ENCODE data around the gene MEGF8.

The MEGF8 gene

DNA sequence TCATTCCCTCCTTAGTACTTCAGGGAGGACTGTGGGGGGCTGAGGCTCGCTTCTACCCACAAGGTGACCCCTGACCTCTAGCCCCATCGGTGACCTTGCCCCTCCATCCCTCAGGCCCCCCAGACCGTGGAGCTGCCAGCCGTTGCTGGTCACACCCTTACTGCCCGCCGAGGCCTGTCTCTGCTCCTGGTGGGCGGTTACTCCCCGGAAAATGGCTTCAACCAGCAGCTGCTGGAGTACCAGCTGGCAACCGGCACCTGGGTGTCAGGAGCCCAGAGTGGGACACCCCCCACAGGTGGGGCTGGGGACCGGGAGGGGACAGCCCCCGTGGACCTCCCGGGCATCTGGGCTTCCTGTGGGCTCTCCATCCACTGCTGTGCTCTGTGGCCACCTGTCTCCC, 31.9 kb downstream of the MEGF8 start:
- no peak for DNase-seq

DNA sequence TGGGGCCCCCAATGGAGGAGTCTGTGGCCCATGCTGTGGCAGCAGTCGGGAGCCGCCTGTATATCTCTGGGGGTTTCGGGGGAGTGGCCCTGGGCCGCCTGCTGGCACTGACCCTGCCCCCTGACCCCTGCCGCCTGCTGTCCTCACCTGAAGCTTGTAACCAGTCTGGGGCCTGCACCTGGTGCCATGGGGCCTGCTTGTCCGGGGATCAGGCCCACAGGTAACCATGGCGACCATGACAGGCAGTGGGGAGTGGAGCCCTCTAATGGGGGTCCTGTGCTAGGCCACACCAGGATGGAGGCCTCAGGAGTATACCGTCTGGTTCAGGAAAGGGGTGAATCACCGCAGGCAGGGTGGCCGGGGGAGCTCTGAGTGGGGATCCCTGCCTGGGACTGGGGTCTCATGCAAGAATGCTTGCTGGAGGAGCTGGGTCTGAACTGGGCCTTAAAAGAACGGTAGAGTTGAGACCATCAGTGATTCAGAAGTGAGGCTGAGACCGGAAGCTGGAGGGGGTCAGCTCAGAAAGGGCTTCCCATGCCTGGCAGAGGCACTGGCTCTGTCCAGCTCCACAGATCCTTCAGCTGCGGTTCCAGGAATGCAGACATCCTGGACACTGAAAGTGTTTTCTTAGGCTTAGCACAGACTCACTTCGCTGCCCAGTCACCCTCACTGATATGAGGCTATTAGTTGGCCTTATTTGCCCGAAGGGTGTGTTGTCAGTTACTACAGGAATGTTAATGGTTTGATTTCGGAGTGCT, 35.5 kb downstream of the MEGF8 start:
- no peak for DNase-seq

DNA sequence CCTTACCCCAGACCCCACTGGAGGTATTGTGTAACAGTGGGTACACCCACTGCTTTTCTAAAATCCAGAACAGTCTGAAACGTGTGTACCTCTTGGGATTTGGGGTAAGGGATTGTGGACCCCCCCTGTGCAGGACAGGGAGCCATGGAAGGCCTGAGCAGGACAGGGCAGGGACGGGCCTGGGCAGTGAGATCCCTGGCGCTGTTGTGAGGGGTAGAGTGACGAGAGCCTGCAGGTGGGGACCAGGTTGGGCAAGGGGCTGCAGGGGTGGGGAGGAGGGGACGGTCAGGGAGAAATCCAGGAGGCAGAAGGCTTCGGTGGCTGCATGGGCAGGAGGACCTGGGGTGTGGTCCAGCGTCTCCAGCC, 36.1 kb downstream of the MEGF8 start:
- DNase-seq: no peak

DNA sequence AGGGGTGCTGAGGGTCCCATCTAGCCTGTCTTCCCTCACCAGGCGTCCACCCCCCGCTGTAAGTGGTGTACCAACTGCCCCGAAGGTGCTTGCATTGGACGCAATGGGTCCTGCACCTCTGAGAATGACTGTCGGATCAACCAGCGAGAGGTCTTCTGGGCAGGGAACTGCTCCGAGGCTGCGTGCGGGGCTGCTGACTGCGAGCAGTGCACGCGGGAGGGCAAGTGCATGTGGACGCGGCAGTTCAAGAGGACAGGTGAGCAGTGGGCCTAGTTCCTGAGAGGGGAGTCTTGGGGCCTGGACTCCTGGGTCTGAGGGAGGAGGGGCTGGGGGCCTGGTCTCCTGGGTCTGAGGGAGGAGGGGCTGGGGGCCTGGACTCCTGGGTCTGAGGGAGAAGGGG, 36.9 kb downstream of the MEGF8 start:
- no peak for DNase-seq

DNA sequence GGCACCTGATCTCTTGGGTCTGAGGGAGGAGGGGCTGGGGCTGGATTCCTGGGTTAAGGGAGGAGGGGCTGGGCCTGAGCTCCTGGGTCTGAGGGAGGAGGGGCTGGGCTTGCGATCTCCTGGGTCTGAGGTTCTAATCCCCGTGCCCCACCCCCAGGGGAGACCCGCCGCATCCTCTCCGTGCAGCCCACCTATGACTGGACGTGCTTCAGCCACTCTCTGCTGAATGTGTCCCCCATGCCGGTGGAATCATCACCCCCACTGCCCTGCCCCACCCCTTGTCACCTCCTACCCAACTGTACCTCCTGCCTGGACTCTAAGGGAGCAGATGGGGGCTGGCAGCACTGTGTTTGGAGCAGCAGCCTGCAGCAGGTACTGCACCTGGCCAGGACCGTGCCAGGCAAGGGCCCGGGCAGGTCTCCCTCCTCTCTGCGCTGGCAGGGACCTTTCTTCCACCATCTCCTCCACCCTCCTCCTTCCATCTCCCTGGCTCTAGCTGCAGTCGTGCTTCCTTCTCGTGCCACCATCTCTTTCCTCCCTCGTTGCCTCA, 37.5 kb downstream of the MEGF8 start:
- DNase-seq: no peak

DNA sequence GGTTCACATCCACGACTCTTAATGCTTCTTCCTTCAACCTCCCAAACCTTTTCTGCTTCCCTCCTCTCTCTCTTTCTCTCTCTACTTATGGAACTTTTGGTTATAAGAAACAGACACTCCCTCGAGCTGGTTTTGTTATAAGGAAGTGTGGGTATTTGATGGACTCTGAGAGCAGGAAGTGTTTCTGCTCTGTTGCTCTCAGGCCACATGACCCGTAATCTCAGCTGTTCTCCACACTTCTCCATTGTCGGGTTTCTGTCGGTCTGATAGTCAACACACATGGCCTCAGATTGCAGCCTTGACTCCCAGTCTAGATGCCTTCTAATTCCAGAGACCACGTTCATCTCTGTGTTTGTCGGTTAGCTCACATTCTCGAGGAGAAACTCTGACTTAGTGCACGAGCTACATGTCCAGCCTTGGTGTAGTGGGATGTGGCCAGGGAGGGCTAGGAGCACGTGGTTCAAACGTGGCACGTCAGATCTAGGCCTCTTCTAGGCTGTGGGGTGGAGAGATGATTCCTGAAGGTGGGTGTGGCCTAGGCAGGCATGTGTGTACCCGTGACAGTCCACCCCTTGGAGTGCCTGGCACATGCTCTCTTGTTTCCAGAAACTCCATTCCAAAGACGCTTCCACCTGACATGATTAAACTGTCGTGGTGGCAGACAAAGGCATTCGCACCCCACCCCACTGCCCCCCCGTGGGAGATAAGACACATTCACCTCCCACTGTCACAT, 38.3 kb downstream of the MEGF8 start:
- no peak for DNase-seq

DNA sequence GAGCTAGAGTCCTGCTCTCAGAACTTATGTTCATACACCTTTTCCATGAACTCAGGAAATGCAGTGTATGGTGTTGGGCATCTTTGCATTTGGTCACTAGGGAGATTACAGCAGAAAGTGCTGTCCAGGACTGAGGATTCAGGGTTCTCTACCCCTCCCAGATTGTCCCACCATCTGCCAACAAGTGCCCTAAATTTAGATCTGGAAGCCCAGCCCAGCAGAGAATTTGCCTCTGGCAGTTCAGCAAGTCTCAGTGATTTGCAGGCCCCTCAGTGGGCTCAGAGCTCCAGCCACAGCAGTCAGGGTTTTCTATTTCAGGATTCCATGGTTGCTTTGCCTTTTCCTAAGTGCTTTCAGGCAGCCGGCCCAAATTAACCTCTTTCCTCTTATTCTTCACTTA, 41.2 kb downstream of the MEGF8 start:
- DNase-seq: peak in 1 of 2 experiments; percentile 52

DNA sequence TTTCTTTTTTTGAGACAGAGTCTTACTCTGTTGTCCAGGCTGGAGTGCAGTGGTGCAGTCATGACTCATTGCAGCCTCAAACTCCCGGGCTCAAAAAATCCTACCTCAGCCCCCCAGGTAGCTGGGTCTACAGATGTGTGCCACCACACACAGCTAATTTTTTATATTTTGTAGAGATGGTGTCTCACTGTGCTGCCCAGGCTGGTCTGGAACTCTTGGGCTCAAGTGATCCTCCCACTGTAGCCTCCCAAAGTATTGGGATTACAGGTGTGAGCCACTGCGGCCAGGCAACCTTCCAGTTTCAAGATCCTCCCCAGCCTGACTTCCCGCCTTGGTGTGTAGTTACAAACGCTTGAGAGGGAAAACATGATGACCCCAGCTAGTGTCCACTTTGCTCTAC, 42.5 kb downstream of the MEGF8 start:
- DNase-seq: no peak

DNA sequence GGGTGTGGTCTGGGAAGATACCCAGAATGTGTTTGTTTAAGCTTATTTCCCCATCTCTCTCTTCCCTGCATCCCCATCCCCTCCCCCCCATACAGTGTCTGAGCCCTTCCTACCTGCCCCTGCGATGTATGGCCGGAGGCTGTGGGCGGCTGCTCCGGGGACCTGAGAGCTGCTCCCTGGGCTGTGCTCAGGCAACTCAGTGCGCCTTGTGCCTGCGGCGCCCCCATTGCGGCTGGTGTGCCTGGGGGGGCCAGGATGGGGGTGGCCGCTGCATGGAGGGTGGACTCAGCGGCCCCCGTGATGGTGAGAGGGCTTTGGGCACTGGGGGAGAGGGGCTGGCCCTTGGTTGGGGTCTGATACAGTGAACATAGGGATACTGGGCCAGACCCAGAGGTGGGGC, 42.9 kb downstream of the MEGF8 start:
- DNase-seq: no peak

DNA sequence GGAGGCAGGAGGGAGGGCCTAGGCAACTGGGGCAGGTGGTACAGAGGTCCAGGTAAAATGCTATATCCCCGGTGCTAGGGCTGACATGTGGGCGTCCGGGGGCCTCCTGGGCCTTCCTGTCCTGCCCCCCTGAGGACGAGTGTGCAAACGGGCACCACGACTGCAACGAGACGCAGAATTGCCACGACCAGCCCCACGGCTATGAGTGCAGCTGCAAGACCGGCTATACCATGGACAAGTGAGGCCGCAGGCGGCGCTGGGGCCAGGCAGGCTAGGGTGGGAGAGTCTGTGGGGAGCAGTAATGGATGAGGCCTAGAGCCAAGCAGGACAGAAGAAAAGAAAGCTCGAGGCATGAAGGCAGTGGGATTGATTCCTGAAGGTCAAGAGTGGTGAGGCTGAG, 43.3 kb downstream of the MEGF8 start:
- DNase-seq: no peak

DNA sequence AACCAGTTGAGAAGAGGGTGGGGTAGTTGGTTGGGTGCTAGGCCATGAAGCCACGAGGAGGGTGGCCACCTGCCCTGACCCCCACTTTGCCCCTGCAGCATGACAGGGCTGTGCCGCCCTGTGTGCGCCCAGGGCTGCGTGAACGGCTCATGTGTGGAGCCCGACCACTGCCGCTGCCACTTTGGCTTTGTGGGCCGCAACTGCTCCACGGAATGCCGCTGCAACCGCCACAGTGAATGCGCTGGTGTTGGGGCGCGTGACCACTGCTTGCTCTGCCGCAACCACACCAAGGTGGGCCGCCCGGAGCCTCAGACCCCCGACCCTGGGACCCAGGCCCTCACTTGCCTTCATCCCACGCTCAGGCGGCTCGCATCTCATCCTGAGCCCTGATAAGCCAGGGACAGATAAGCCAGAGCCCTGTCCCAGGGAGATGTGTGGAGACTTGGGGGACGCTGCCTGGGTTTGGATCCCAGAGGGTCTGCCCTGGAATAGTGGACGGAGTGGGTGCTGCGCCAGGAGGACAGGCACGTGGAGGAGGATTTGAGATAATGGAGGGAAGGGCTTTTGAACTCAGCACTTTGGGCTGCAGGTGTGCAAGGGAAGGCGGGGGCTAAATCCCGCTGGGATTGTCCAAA, 44.1 kb downstream of the MEGF8 start:
- DNase-seq: no peak

DNA sequence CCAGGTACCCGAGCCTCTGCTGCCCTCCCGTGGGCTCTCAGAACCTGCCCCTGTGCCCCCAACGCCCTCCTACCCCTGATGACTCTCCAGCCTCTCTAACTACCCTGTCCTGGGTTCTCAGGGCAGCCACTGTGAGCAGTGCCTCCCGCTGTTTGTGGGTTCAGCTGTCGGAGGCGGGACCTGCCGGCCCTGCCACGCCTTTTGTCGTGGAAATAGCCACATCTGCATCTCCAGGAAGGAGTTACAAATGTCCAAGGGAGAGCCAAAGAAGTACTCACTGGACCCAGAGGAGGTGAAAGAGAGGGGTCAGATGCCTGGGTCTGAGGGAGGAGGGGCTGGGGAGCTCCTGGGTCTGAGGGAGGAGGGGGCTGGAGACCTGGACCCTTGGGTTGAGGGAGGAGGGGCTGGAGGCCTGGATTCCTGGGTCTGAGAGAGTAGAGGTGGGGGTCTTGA, 44.7 kb downstream of the MEGF8 start:
- no peak for DNase-seq

DNA sequence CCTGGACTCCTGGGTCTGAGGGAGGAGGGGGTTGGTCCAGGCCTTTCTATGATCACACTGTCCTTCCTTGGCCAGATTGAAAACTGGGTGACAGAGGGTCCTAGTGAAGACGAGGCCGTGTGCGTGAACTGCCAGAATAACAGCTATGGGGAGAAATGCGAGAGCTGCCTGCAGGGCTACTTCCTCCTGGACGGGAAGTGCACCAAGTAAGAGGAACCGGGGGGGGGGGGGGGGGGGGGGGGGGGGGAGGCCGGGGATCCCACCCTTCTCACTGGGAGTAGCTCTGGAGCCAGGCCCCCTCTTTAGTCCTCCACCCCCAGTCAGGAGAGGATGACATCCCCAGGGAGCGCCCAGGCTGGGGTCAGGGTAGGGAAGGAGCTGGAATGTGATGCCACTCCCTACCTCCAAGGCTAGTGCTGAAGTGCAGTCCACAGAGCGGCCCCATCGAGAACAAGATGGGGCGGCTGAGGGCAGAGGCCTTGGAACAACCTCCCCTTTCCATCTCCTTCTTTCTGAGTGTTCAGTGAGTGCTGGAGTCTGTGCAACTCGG, 45.3 kb downstream of the MEGF8 start:
- no peak for DNase-seq

DNA sequence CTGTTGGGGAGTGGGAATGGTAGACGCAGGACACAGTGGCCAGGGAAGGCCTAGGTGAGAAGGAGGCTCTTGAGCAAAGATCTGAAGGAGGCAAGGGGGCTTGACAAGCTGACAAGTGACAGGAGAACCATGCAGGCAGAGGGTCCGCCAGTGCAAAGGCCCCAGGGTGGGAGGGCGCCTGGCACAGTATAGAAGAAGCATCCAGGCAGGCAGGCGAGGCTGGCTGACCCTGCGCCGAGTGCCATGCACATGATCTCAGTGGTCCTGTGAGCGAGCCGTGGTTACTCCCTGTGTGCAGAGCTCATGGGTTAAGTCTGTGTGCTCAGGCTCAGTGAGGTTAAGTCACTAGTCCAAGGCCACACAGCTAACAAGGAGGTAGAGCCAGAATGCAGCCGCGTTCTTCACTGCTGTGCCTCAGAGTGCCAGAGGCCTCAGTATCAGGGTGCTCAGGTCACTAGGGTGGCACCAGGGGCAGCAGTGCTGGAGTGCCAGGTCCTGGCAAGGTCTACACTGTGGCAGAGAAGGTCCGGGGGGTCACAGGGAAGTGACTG, 49.5 kb downstream of the MEGF8 start:
- no peak for DNase-seq

DNA sequence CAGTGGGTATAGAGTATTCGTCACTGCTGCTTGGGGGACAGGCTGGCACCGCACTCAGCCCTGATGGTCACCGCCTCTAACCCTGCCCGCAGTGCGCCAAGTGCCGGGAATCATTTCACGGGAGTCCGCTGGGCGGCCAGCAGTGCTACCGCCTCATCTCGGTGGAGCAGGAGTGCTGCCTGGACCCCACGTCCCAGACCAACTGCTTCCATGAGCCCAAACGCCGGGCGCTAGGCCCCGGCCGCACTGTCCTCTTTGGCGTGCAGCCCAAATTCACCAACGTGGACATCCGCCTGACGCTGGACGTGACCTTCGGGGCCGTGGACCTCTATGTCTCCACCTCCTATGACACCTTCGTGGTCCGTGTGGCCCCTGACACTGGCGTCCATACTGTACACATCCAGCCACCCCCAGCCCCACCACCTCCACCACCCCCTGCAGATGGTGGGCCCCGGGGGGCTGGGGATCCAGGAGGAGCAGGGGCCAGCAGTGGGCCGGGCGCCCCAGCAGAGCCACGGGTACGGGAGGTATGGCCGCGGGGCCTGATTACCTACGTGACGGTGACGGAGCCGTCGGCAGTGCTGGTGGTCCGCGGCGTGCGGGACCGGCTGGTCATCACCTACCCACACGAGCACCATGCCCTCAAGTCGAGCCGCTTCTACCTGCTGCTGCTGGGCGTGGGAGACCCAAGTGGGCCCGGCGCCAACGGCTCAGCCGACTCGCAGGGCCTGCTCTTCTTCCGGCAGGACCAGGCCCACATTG, 50.2 kb downstream of the MEGF8 start:
- DNase-seq: no peak

DNA sequence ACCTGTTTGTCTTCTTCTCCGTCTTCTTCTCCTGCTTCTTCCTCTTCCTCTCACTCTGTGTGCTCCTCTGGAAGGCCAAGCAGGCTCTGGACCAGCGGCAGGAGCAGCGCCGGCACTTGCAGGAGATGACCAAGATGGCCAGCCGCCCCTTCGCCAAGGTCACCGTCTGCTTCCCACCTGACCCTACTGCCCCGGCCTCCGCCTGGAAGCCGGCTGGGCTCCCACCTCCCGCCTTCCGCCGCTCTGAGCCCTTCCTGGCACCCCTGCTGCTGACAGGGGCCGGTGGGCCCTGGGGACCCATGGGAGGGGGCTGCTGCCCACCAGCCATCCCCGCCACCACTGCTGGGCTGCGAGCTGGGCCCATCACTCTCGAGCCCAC, 50.7 kb downstream of the MEGF8 start:
- DNase-seq: no peak

DNA sequence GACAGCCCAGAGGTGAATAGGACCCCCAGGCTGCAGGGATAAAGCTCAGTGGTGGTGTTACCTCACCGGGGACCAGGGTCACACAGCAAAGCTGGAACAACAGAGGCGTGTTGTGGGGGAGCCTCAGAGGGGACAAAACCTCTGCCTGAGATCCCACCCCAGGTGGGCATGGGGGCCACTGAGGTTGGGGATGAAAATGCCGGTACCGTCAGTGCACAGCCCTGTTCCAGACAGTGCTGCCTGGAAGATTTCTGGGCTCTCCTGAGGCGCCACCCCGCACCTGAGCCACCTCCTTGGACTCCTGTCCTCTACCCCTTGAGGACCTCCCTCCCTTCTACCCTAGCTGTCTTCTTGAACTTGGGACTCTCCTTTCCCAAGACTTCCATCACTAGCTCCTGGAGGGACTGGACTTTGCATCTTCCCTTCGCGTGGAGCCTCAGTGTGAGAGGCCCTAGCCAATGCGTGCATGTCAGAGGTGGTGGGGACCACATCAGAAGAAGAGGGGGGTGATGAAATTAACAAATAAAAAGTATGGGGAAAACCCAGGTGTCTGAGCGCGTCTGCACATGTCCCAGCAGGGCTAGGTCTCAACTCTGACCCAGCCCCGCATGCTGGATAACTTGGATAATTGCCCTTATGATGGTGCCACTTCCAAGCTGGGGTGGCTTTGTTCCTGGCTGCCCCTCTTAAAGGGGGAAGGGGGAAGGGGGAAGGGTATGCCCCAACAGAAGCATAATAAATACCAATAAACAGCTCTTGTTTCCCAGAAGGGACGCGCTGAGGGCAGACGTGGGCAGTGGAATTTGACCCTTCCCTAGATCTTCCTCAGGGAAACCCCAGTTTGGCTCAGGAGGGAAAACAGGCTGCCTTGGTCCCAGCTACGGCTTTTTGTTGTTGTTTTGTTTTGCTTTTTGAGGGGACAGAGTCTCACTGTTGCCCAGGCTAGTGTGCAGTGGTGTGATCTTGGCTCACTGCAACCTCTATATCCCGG, 53.1 kb downstream of the MEGF8 start:
- no peak for DNase-seq

DNA sequence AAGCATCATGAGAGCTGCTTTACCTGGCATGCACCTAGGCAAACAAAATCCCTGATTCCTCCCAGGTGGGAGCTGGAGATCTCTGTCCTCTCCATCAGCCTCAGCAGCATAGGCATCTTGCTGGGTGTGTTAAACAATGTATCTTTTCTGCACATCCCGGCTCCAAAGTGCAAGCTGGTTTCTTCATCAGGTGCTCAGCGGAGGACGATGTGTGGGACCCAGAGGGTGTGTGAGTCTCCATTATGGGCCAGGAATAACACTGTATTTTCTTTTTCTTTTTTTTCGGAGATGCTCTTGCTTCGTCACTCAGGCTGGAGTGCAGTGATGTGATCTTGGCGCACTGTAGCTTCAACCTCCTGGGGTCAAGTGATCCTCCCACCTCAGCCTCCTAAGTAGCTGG, 54.7 kb downstream of the MEGF8 start:
- no peak for DNase-seq

DNA sequence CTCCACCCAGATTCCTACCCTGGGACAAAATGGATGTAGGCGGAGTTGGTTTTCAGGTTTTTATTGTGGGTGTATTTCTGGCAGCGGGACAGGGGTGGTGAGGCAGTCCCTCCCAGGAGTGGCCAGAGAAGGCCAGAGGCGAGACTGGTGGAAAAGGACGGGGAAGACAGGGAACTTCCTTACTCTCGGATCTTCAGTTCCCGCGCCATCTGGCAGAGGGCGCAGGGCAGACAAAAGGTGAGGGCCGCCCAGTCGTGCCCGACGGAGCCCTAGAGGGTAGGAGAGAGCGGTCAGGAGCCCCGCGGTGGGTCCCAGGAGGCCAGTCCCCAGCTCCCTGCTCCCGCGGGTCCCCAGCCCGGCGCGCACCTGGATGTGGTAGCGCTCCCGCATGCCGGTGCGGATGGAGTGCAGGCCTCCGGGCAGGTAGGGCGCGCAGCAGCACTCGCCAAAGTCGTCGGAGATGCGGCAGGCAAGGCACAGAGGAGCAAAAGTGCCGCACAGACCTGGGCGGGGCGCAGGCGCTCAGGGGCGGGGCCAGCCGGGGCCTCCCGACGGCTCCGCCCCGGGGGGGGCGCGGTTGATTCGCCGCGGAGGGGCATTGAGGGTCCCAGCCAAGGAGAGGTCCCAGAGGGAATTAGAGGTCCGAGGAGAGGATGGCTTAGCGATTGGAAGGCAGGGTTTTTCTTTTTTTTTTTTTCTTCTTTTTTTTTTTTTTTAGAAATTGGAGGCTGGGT, 61.7 kb downstream of the MEGF8 start:
- DNase-seq: no peak

DNA sequence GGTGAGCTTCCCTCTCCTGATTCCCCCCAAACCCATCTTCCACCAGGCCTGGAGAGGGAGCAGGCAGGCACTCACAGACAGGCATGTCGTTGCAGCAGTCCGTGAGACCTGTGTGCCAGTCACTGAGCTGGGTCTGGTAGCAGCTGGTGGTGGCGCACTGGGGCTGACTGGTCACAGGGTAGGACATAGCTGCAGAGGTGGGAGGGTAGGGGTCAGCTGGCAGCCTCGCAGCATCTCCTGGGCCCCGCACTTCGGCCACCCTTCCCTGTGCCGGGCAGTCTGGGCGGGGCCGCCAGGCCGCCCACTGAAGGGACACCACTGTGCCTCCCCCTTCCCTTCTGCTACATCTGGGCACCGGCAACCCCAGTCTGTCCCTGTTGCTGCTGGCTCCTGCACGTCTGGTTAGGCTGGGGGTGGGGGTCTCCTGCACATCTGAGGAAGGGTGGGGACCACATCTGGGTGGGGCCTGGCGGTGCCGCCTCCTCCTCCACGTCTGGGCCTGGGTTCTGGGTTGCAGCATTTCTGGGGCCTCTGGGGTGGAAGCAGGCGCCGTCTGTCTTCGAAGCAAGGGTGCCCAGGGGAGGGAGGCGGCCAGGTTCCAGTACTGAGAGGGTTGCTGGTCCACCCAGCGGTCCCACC, 63.5 kb downstream of the MEGF8 start:
- no peak for DNase-seq

All from cerebellar nuclear complex (tissue), 1 donor.